ENCODE measurements around the gene LY6G6C.
"Not testable (repeated sequence)": the region's sequence is repeated elsewhere in the genome, so short reads cannot be mapped to it uniquely, and the experiment has no call there.

Gene LY6G6C

GRCh38 chr6:31727034-31727716 lies 5.6 kb upstream of the LY6G6C start:
- DNase-seq (ENCODE audit: low spot score) = no peak

GRCh38 chr6:31725502-31726350 lies 4.2 kb upstream of the LY6G6C start:
- no peak for DNase-seq (ENCODE audit: low spot score)

- DNase-seq (ENCODE audit: low spot score) = no peak
Observed at GRCh38 chr6:31723980-31724691, 2.6 kb upstream of the LY6G6C start.

- no peak for DNase-seq (ENCODE audit: low spot score)
Observed at GRCh38 chr6:31723245-31723979, 1.9 kb upstream of the LY6G6C start, which contains the start of gene MPIG6B. Gene MPIG6B (plus strand): TSS chr6:31723373. CDS start chr6:31723384, 11 bp downstream.

GRCh38 chr6:31722173-31722572 lies 627 bp upstream of the LY6G6C start:
- no peak for DNase-seq (ENCODE audit: low spot score)

GRCh38 chr6:31720196-31720770 lies 1.3 kb downstream of the LY6G6C start:
- no peak for DNase-seq (ENCODE audit: low spot score)

GRCh38 chr6:31719001-31719400 lies 2.5 kb downstream of the LY6G6C start:
- DNase-seq (ENCODE audit: low spot score) = no peak

- DNase-seq (ENCODE audit: low spot score) = peak; percentile 78
Observed at GRCh38 chr6:31718265-31718664, 3.3 kb downstream of the LY6G6C start.

GRCh38 chr6:31717499-31718222 lies 3.9 kb downstream of the LY6G6C start:
- no peak for DNase-seq (ENCODE audit: low spot score)

- DNase-seq (ENCODE audit: low spot score) = no peak
Observed at GRCh38 chr6:31715022-31715958, 6.3 kb downstream of the LY6G6C start, which contains the start of gene LY6G6D. Gene LY6G6D (plus strand): TSS chr6:31715348. CDS start chr6:31715356, 8 bp downstream.

- DNase-seq (ENCODE audit: low spot score) = no peak
Observed at GRCh38 chr6:31713991-31714684, 7.4 kb downstream of the LY6G6C start.

- no peak for DNase-seq (ENCODE audit: low spot score)
Observed at GRCh38 chr6:31713465-31713864, 8.1 kb downstream of the LY6G6C start.

- no peak for DNase-seq (ENCODE audit: low spot score)
Observed at GRCh38 chr6:31712296-31712695, 9.2 kb downstream of the LY6G6C start.

GRCh38 chr6:31711233-31711632 lies 10.3 kb downstream of the LY6G6C start:
- peak; percentile 57 for DNase-seq (ENCODE audit: low spot score)

- no peak for DNase-seq (ENCODE audit: low spot score)
Observed at GRCh38 chr6:31710523-31711219, 10.9 kb downstream of the LY6G6C start.

- not testable (repeated sequence) for DNase-seq (ENCODE audit: low spot score)
Observed at GRCh38 chr6:31709157-31709556, 12.4 kb downstream of the LY6G6C start.

- DNase-seq (ENCODE audit: low spot score) = no peak
Observed at GRCh38 chr6:31708224-31708623, 13.3 kb downstream of the LY6G6C start.

GRCh38 chr6:31707701-31708100 lies 13.8 kb downstream of the LY6G6C start:
- no peak for DNase-seq (ENCODE audit: low spot score)
